GM21360 (cell line): ENCODE results near the gene EXD3.
"Not testable (repeated sequence)": the region's sequence is repeated elsewhere in the genome, so short reads cannot be mapped to it uniquely, and the experiment has no call there.

Experiments
- ATAC-seq: cut with Tn5 transposase; IDR thresholded peaks from one replicate; pipeline ENCODE4 v1.9.1; 2021; ENCODE audit warnings: mild to moderate bottlenecking, moderate library complexity; ENCODE audit not compliant: unreplicated experiment

EXD3 gene

GRCh38 chr9:137396634-137397367 lies 26.2 kb downstream of the EXD3 start:
- ATAC-seq: no peak

- no peak for ATAC-seq
These were observed 26.7 kb downstream of the EXD3 start for GRCh38 chr9:137396227-137396626.

GRCh38 chr9:137395666-137396010 lies 27.3 kb downstream of the EXD3 start:
- no peak for ATAC-seq

- ATAC-seq: no peak
These were observed 27.9 kb downstream of the EXD3 start for GRCh38 chr9:137394866-137395665.

- ATAC-seq: no peak
These were observed 29.5 kb downstream of the EXD3 start for GRCh38 chr9:137393176-137394150.

GRCh38 chr9:137392232-137393007 lies 30.5 kb downstream of the EXD3 start:
- ATAC-seq: no peak

- no peak for ATAC-seq
These were observed 31.6 kb downstream of the EXD3 start for GRCh38 chr9:137391411-137391754.

- no peak for ATAC-seq
These were observed 32.2 kb downstream of the EXD3 start for GRCh38 chr9:137390553-137391410.

GRCh38 chr9:137389428-137389746 lies 33.6 kb downstream of the EXD3 start:
- no peak for ATAC-seq

- no peak for ATAC-seq
These were observed 34.2 kb downstream of the EXD3 start for GRCh38 chr9:137388589-137389427.

- no peak for ATAC-seq
These were observed 34.9 kb downstream of the EXD3 start for GRCh38 chr9:137387891-137388560.

- no peak for ATAC-seq
These were observed 35.7 kb downstream of the EXD3 start for GRCh38 chr9:137387114-137387890.

GRCh38 chr9:137386507-137387113 lies 36.4 kb downstream of the EXD3 start:
- ATAC-seq: not testable (repeated sequence)

- ATAC-seq: no peak
These were observed 37.8 kb downstream of the EXD3 start for GRCh38 chr9:137385061-137385655.

GRCh38 chr9:137383784-137384756 lies 38.9 kb downstream of the EXD3 start:
- ATAC-seq: no peak
